K562 (cell line): ENCODE data around the gene TMEM271. TPM values are rescaled to one million over a fixed set of nuclear protein-coding genes. Genes with fewer than 3 reads are reported as not detected.

Source experiments
- ATAC-seq: fragments of 200-7000 bp; cut with Tn5 transposase; 3 replicates; pipeline ENCODE4 v1.9.1; 2020; ENCODE audit warnings: moderate library complexity
- BruUV-seq: library from RNA; stranded (reverse); fragments of 400-500 nt; replicated peaks from 2 replicates; lab custom pipeline; 2021; lab: Mats Ljungman, UMichigan
- CTCF ChIA-PET: fragments of 300-600 bp; formaldehyde crosslinking; extraction: SDS; loops from one replicate; lab custom pipeline; 2021; ENCODE audit warnings: low intra/inter-chr PET ratio; lab: Yijun Ruan, JAX
- POLR2A ChIA-PET: fragments of 300-600, 350-650 bp; sonication (Branson Sonifier 250); formaldehyde crosslinking; extraction: SDS; loops from one replicate; lab custom pipeline; 2021; ENCODE audit warnings: antibody characterized with exemption, inconsistent platforms; lab: Yijun Ruan, JAX
- DNase-seq, 4 experiments: peaks; one replicate each; pipeline versions ENCODE4 v3.0.0 to v3.0.0-alpha.2; 2011 to 2018; ENCODE audit warnings: low spot score in 3 of 4, mixed read lengths in 3 of 4; ENCODE audit errors: extremely low read depth in 1 of 4
- FAIRE-seq: peaks from 2 replicates; lab custom pipeline; 2011; peaks lifted over from hg19 to GRCh38; lab: Jason Lieb, UNC
- H2AFZ ChIP-seq: 2 replicates; pipeline ENCODE4 v1.6.0; 2011; ENCODE audit warnings: low read depth, low read length, control low read depth, inconsistent platforms
- H3K27ac ChIP-seq: fragments of 200-600 bp; 3 replicates; pipeline ENCODE4 v1.8.0; 2011; ENCODE audit warnings: low read depth, mild to moderate bottlenecking, control low read depth, inconsistent platforms, low read length, moderate library complexity, mixed read lengths; ENCODE audit errors: extremely low read depth
- H3K27me3 ChIP-seq, 2 experiments: fragments of 300-600 bp in 1 of 2; 2 replicates in 1 of 2; 3 replicates in 1 of 2; pipeline versions ENCODE4 v1.6.0 to v1.8.0; 2011; ENCODE audit warnings: inconsistent platforms in 2 of 2, low read length in 2 of 2, mild to moderate bottlenecking in 1 of 2, mixed read lengths in 1 of 2, moderate library complexity in 1 of 2; ENCODE audit not compliant: control insufficient read depth in 2 of 2, insufficient read depth in 2 of 2
- H3K36me3 ChIP-seq: fragments of 300-600 bp; 3 replicates; pipeline ENCODE4 v1.8.0; 2011; ENCODE audit warnings: mild to moderate bottlenecking, low read length, inconsistent platforms; ENCODE audit not compliant: control insufficient read depth, insufficient read depth
- H3K4me1 ChIP-seq, 2 experiments: fragments of 200-600 bp in 1 of 2; replicated peaks in 1 of 2; 2 replicates in 1 of 2; 3 replicates in 1 of 2; pipeline versions ENCODE4 v1.5.1 to v1.8.0; 2011; ENCODE audit warnings: inconsistent platforms in 2 of 2, low read length in 2 of 2, mild to moderate bottlenecking in 1 of 2, mixed read lengths in 1 of 2, moderate library complexity in 1 of 2; ENCODE audit not compliant: control insufficient read depth in 2 of 2, insufficient read depth in 2 of 2
- H3K4me2 ChIP-seq: 2 replicates; pipeline ENCODE4 v1.6.1; 2011; ENCODE audit warnings: low read length, control low read depth, inconsistent platforms, mixed read lengths; ENCODE audit not compliant: insufficient read depth
- H3K4me3 ChIP-seq: fragments of 200-600 bp; sonication (generic), shearing (Covaris generic); 2 replicates; pipeline ENCODE4 v1.5.1; 2016; ENCODE audit warnings: control low read depth, inconsistent platforms
- H3K79me2 ChIP-seq: fragments of 200-600 bp; 3 replicates; pipeline ENCODE4 v1.8.0; 2011; ENCODE audit warnings: low read length, inconsistent platforms; ENCODE audit not compliant: control insufficient read depth, insufficient read depth
- H3K9ac ChIP-seq, 2 experiments: 2 replicates each; pipeline versions ENCODE4 v1.6.0 to v1.6.1; 2011; ENCODE audit warnings: low read depth in 2 of 2, low read length in 2 of 2, control low read depth in 1 of 2, inconsistent platforms in 1 of 2, mild to moderate bottlenecking in 1 of 2, mixed read lengths in 1 of 2; ENCODE audit not compliant: insufficient read depth in 1 of 2
- H3K9me1 ChIP-seq: one replicate; pipeline ENCODE4 v1.6.0; 2011; ENCODE audit warnings: inconsistent platforms, mild to moderate bottlenecking, low read length, moderate library complexity; ENCODE audit not compliant: control insufficient read depth, insufficient read depth
- H3K9me3 ChIP-seq: replicated peaks from 2 replicates; pipeline ENCODE4 v1.5.1; 2011; ENCODE audit warnings: low read depth, low read length, inconsistent platforms; ENCODE audit not compliant: control insufficient read depth, insufficient read depth
- H4K20me1 ChIP-seq: replicated peaks from 2 replicates; pipeline ENCODE4 v1.6.1; 2011; ENCODE audit warnings: low read length, inconsistent platforms, mixed read lengths; ENCODE audit not compliant: control insufficient read depth, insufficient read depth
- ATF7 ChIP-seq: fragments of 450-650 bp; IDR thresholded peaks from 2 replicates; pipeline ENCODE4 v1.7.1; 2014; ENCODE audit warnings: mild to moderate bottlenecking, moderate library complexity
- BCOR ChIP-seq: fragments of 450-650 bp; IDR thresholded peaks from 2 replicates; pipeline ENCODE4 v1.6.1; 2016
- CCAR2 ChIP-seq: fragments of 200-400 bp; formaldehyde crosslinking; IDR thresholded peaks from 2 replicates; pipeline ENCODE4 v1.6.1; 2017; ENCODE audit warnings: mild to moderate bottlenecking, low read depth, low read length
- CEBPG ChIP-seq, 3 experiments: fragments of 200-800 bp in 1 of 3; sonication (Bioruptor generic) in 1 of 3; sonication (generic) in 1 of 3; formaldehyde crosslinking in 1 of 3; IDR thresholded peaks in 2 of 3; conservative IDR thresholded peaks in 1 of 3; 2 replicates each; pipeline versions ENCODE4 v1.6.1 to v1.8.0; 2016 to 2022; ENCODE audit warnings: missing compliant biosample characterization in 2 of 3, missing genetic modification characterization in 2 of 3, mild to moderate bottlenecking in 1 of 3, missing genetic modification reagents in 1 of 3
- FOXA3 ChIP-seq, 2 experiments: fragments of 450-650 bp in 1 of 2; sonication (generic) in 1 of 2; formaldehyde crosslinking; IDR thresholded peaks in 1 of 2; conservative IDR thresholded peaks in 1 of 2; 2 replicates each; pipeline versions ENCODE4 v1.4.0 to v1.8.0; 2020 to 2022; ENCODE audit warnings: mild to moderate bottlenecking in 2 of 2, missing genetic modification reagents in 1 of 2
- FOXP1 ChIP-seq: sonication (generic); formaldehyde crosslinking; IDR thresholded peaks from 2 replicates; pipeline ENCODE4 v1.8.0; 2022; ENCODE audit warnings: mild to moderate bottlenecking, missing genetic modification reagents
- MCM3 ChIP-seq: fragments of 450-650 bp; IDR thresholded peaks from 2 replicates; pipeline ENCODE4 v1.6.1; 2016
- POU5F1 ChIP-seq: fragments of 150-350 bp; IDR thresholded peaks from 2 replicates; pipeline ENCODE4 v1.6.1; 2014; ENCODE audit warnings: borderline replicate concordance, low read length, low read depth, mild to moderate bottlenecking; ENCODE audit not compliant: partially characterized antibody
- SIRT6 ChIP-seq: IDR thresholded peaks from one replicate; pipeline ENCODE4 v1.6.1; 2012; ENCODE audit warnings: low read depth, mild to moderate bottlenecking, control low read depth, inconsistent platforms, low read length, moderate library complexity
- SOX6 ChIP-seq: fragments of 450-650 bp; IDR thresholded peaks from 2 replicates; pipeline ENCODE4 v1.6.1; 2014; ENCODE audit warnings: mild to moderate bottlenecking
- SRSF3 ChIP-seq: fragments of 200-400 bp; formaldehyde crosslinking; IDR thresholded peaks from 2 replicates; pipeline ENCODE4 v1.6.1; 2016; ENCODE audit warnings: mild to moderate bottlenecking, low read length, moderate library complexity; ENCODE audit not compliant: insufficient read depth
- XRCC5 ChIP-seq: fragments of 200-400 bp; formaldehyde crosslinking; IDR thresholded peaks from 2 replicates; pipeline ENCODE4 v1.6.1; 2017; ENCODE audit warnings: low read depth, mild to moderate bottlenecking, low read length
- ZBTB33 ChIP-seq: sonication (generic); formaldehyde crosslinking; IDR thresholded peaks from 2 replicates; pipeline ENCODE4 v1.8.1; 2023; ENCODE audit warnings: mild to moderate bottlenecking, missing genetic modification reagents
- ZNF217 ChIP-seq: sonication (generic); formaldehyde crosslinking; IDR thresholded peaks from 2 replicates; pipeline ENCODE4 v1.8.0; 2022; ENCODE audit warnings: mild to moderate bottlenecking, missing genetic modification reagents
- ZNF655 ChIP-seq: fragments of 250-450 bp; sonication (Bioruptor Pico); IDR thresholded peaks from 2 replicates; pipeline ENCODE4 v1.5.0; 2021
- ZNF75A ChIP-seq: fragments of 450-650 bp; formaldehyde crosslinking; IDR thresholded peaks from 2 replicates; pipeline ENCODE4 v1.4.0; 2020; ENCODE audit warnings: mild to moderate bottlenecking
- WGBS: fragments of 100-300 bp; shearing (Covaris generic); methylation state at CpG from one replicate; pipeline ENCODE4 v1.1.6; 2016; ENCODE audit warnings: low coverage, mixed read lengths; ENCODE audit not compliant: insufficient coverage; ENCODE audit errors: missing lambda C conversion rate; 5-methylcytosine and 5-hydroxymethylcytosine counted together
- in situ Hi-C: fragments of 300-500 bp; cut with MboI; formaldehyde crosslinking; loops from 4 replicates; pipeline ENCODE4 v1.15.0; 2018; ENCODE audit warnings: inconsistent platforms, mixed read lengths
- intact Hi-C: fragments of 100-400 bp; cut with micrococcal nuclease; formaldehyde crosslinking; loops from 2 replicates; pipeline ENCODE4 v1.14.2; 2022
- polyA plus RNA-seq, 8 experiments: library from polyadenylated mRNA; depleted of rRNA in 4 of 8; stranded (reverse) in 5 of 8; unstranded in 3 of 8; fragments of >200 nt; fragmentation: Nextera tagmentation in 2 of 8; fragmentation: Illumina TruSeq in 1 of 8; extraction: Ambion mirVana in 2 of 8; extraction: Trizol in 1 of 8; gene quantifications; 2 replicates each; pipeline versions ENCODE4 v1.2.1 to v1.2.3, GENCODE V29; 2011 to 2014; ENCODE audit warnings: inconsistent platforms in 1 of 8, missing spikeins in 1 of 8
- total RNA-seq, 7 experiments: library from RNA; depleted of rRNA in 6 of 7; stranded (reverse); fragments of >200 nt in 6 of 7; fragmentation: Illumina TruSeq in 2 of 7; extraction: Trizol in 2 of 7; gene quantifications; 2 replicates each; pipeline versions ENCODE4 v1.2.1 to v1.2.3, GENCODE V29; 2011 to 2021; ENCODE audit warnings: low replicate concordance in 1 of 7

TMEM271 gene
- total and polyA plus RNA-seq, 9 of the 15 experiments (the other 6 are each of a cell fraction or from before 2014, with no cell fraction given) = not detected

GRCh38 chr4:612749-613125 lies 36.6 kb upstream of the TMEM271 start:
- no peaks in the 10 kb centered on the region for H4K20me1 ChIP-seq
- no peak for DNase-seq
- H2AFZ ChIP-seq = no peak overlapping the region
- no peak overlapping the region for H3K4me3 ChIP-seq
- peaks cover 0 to 3% of the 10 kb centered on the region in 2 experiments; a peak in 1 of 5 replicates for H3K4me1 ChIP-seq
- no peak overlapping the region for H3K27ac ChIP-seq
- BruUV-seq = no TSS peak
- peak overlapping the region in 1 of 2 experiments; percentile 17; a peak in 1 of 4 replicates for H3K9ac ChIP-seq
- no peaks in the 10 kb centered on the region for H3K36me3 ChIP-seq
- no peak for ATAC-seq
- H3K79me2 ChIP-seq = no peaks in the 10 kb centered on the region
- FAIRE-seq = no peak
- in situ Hi-C loops = no loop called here
- H3K9me3 ChIP-seq = no peaks in the 10 kb centered on the region; the same call in 1 of the 2 replicates
- ChIA-PET POLR2A (no interaction called here), CTCF (no interaction called here)
- 2% methylated on average over 5 of the region's 7 CpGs for WGBS
- H3K4me2 ChIP-seq = no peak overlapping the region
- no peaks in the 10 kb centered on the region for H3K9me1 ChIP-seq
- peaks cover 4 to 47% of the 10 kb centered on the region in 2 experiments; a peak in 3 of 5 replicates for H3K27me3 ChIP-seq
- no peak for TF ChIP-seq BCOR
- TF ChIP-seq ZNF75A (CRISPR knock-in tag) = no peak
- TF ChIP-seq ATF7 = no peak
- TF ChIP-seq ZBTB33 (CRISPR knock-in tag) = no peak
- no peak for TF ChIP-seq ZNF655 (CRISPR knock-in tag)
- TF ChIP-seq SIRT6 = no peak
- no peak for TF ChIP-seq FOXP1 (CRISPR knock-in tag)
- TF ChIP-seq XRCC5 = no peak
- no peak for TF ChIP-seq CCAR2
- TF ChIP-seq POU5F1 = no peak
- TF ChIP-seq ZNF217 (CRISPR knock-in tag) = no peak
- TF ChIP-seq SOX6 = no peak
- no peak for TF ChIP-seq MCM3
- no peak for TF ChIP-seq SRSF3
- no peak for TF ChIP-seq CEBPG (CRISPR knock-in tag; IDR thresholded peaks at IDR 0.05)
- TF ChIP-seq CEBPG (tag; conservative IDR thresholded peaks at IDR 0.05 in 1 of 2, IDR thresholded peaks at IDR 0.05 in 1 of 2) = no peak
- no peak for TF ChIP-seq FOXA3 (CRISPR knock-in tag; conservative IDR thresholded peaks at IDR 0.05 in 1 of 2, IDR thresholded peaks at IDR 0.05 in 1 of 2)
- intact Hi-C loops = no loop called here
